Breast epithelium (tissue), 4 donors: ENCODE data around the gene ANO3. TPM values are rescaled to one million over a fixed set of nuclear protein-coding genes. Genes with fewer than 3 reads are reported as not detected.
"Not testable (repeated sequence)": the region's sequence is repeated elsewhere in the genome, so short reads cannot be mapped to it uniquely, and the experiment has no call there.

ENCODE experiments used
- DNase-seq, 2 donors: peaks; one replicate each; pipeline ENCODE4 v3.0.0-alpha.2; 2019; ENCODE audit warnings: low spot score in 2 of 2
- H3K27ac ChIP-seq, 2 donors: fragments of 200-600 bp; sonication (generic) in 1 of 2; one replicate each; pipeline ENCODE4 v1.5.1; 2016 to 2019; ENCODE audit warnings: mild to moderate bottlenecking in 1 of 2
- H3K27me3 ChIP-seq, 2 donors: fragments of 200-600 bp; sonication (generic) in 1 of 2; one replicate each; pipeline versions ENCODE4 v1.5.1 to v1.6.0; 2017 to 2019; ENCODE audit warnings: control low read depth in 1 of 2, mild to moderate bottlenecking in 1 of 2
- H3K36me3 ChIP-seq: fragments of 200-600 bp; one replicate; pipeline ENCODE4 v1.5.1; 2019
- H3K4me1 ChIP-seq, 2 donors: fragments of 200-600 bp; sonication (generic); one replicate each; pipeline ENCODE4 v1.5.1; 2016 to 2019; ENCODE audit warnings: control low read depth in 1 of 2
- H3K4me3 ChIP-seq, 3 donors: fragments of 200-600 bp; sonication (generic); 1 replicate in 2 of 3; 2 replicates in 1 of 3; pipeline ENCODE4 v1.5.1; 2016 to 2019; ENCODE audit warnings: mild to moderate bottlenecking in 3 of 3, moderate library complexity in 2 of 3
- H3K9me3 ChIP-seq, 2 donors: fragments of 200-600 bp; sonication (generic) in 1 of 2; one replicate each; pipeline ENCODE4 v1.5.1; 2016 to 2019; ENCODE audit warnings: control low read depth in 1 of 2
- CTCF ChIP-seq, 3 donors: fragments of 450-650 bp; IDR thresholded peaks; one replicate each; pipeline ENCODE4 v1.5.1; 2016 to 2017; ENCODE audit warnings: antibody characterized with exemption in 3 of 3, mild to moderate bottlenecking in 3 of 3, moderate library complexity in 3 of 3
- POLR2A ChIP-seq: fragments of 450-650 bp; IDR thresholded peaks from one replicate; pipeline ENCODE4 v1.6.1; 2016; ENCODE audit warnings: antibody characterized with exemption, mild to moderate bottlenecking, moderate library complexity
- POLR2AphosphoS5 ChIP-seq, 3 donors: sonication (generic); formaldehyde crosslinking; IDR thresholded peaks; one replicate each; pipeline ENCODE4 v1.6.1; 2017; ENCODE audit warnings: antibody characterized with exemption in 3 of 3
- intact Hi-C: fragments of 100-400 bp; cut with DNase I; formaldehyde crosslinking; loops from one replicate; pipeline ENCODE4 v1.15.1; 2023; ENCODE audit warnings: low total_unique reads
- total RNA-seq, 3 donors: library from RNA; depleted of rRNA; stranded (reverse); fragments of >200 nt; gene quantifications; one replicate each; pipeline ENCODE4 v1.1.0, GENCODE V29; 2016

Gene ANO3
- total RNA-seq, 3 donors from 2014 or later: 0.29 to 9.0 (median 0.66) TPM

- DNase-seq: no peak
- TF ChIP-seq POLR2AphosphoS5 (IDR thresholded peaks at IDR 0.05) (no peak), POLR2A (no peak), CTCF (IDR thresholded peaks at IDR 0.05) (no peak)
- Histone ChIP-seq H3K4me3 (no peak overlapping the region), H3K4me1 (no peaks in the 10 kb centered on the region), H3K36me3 (no peaks in the 10 kb centered on the region), H3K27me3 (no peaks in the 10 kb centered on the region), H3K27ac (no peak overlapping the region), H3K9me3 (no peaks in the 10 kb centered on the region)
- intact Hi-C loops: no loop called here
These were observed 255.1 kb downstream of the ANO3 start for GRCh38 chr11:26587073-26587472.

- Histone ChIP-seq H3K27me3 (no peaks in the 10 kb centered on the region), H3K36me3 (no peaks in the 10 kb centered on the region), H3K9me3 (no peaks in the 10 kb centered on the region), H3K4me3 (no peak overlapping the region), H3K4me1 (no peaks in the 10 kb centered on the region), H3K27ac (no peak overlapping the region)
- TF ChIP-seq POLR2A (no peak), CTCF (IDR thresholded peaks at IDR 0.05) (no peak), POLR2AphosphoS5 (IDR thresholded peaks at IDR 0.05) (no peak)
- intact Hi-C loops: no loop called here
- no peak for DNase-seq
These were observed 261.8 kb downstream of the ANO3 start for GRCh38 chr11:26593691-26594090.

- H3K4me3 ChIP-seq, intact Hi-C loops, H3K27me3 ChIP-seq, H3K9me3 ChIP-seq, DNase-seq, H3K36me3 ChIP-seq, H3K4me1 ChIP-seq, H3K27ac ChIP-seq: not testable (repeated sequence)
These were observed 263.4 kb downstream of the ANO3 start for GRCh38 chr11:26595207-26595865.

- H3K4me3 ChIP-seq, intact Hi-C loops, H3K36me3 ChIP-seq, H3K27ac ChIP-seq, H3K27me3 ChIP-seq, H3K9me3 ChIP-seq, H3K4me1 ChIP-seq, DNase-seq: not testable (repeated sequence)
These were observed 265.2 kb downstream of the ANO3 start for GRCh38 chr11:26597049-26597689.

GRCh38 chr11:26597899-26598298, 266.0 kb downstream of the ANO3 start:
- Histone ChIP-seq H3K27ac (no peak overlapping the region), H3K27me3 (no peaks in the 10 kb centered on the region), H3K36me3 (no peaks in the 10 kb centered on the region), H3K9me3 (no peaks in the 10 kb centered on the region), H3K4me3 (no peak overlapping the region), H3K4me1 (no peaks in the 10 kb centered on the region)
- TF ChIP-seq CTCF (IDR thresholded peaks at IDR 0.05) (no peak), POLR2AphosphoS5 (IDR thresholded peaks at IDR 0.05) (no peak), POLR2A (no peak)
- DNase-seq: no peak
- intact Hi-C loops: no loop called here

- no peak for DNase-seq
- TF ChIP-seq POLR2AphosphoS5 (IDR thresholded peaks at IDR 0.05): no peak
- no peak for TF ChIP-seq POLR2A
- no peak for TF ChIP-seq CTCF (IDR thresholded peaks at IDR 0.05)
- H3K4me3 ChIP-seq: no peak overlapping the region
- H3K27ac ChIP-seq: no peak overlapping the region
- no peaks in the 10 kb centered on the region for H3K9me3 ChIP-seq
- H3K27me3 ChIP-seq: no peaks in the 10 kb centered on the region
- H3K4me1 ChIP-seq: no peaks in the 10 kb centered on the region
- intact Hi-C loops: no loop called here
- H3K36me3 ChIP-seq: no peaks in the 10 kb centered on the region
These were observed 267.5 kb downstream of the ANO3 start for GRCh38 chr11:26599425-26599824.
